A673 (cell line): ENCODE results near the gene APBA1. TPM values are rescaled to one million over a fixed set of nuclear protein-coding genes. Genes with fewer than 3 reads are reported as not detected.

ENCODE experiments used
- BruUV-seq: library from RNA; stranded (reverse); fragments of 400-500 nt; replicated peaks from 2 replicates; lab custom pipeline; 2021; lab: Mats Ljungman, UMichigan
- CTCF ChIA-PET: fragments of 300-600 bp; sonication (Branson Sonifier 250); formaldehyde crosslinking; loops from one replicate; lab custom pipeline; 2022; ENCODE audit warnings: antibody characterized with exemption; lab: Charles Lee
- POLR2A ChIA-PET: fragments of 300-600 bp; sonication (Branson Sonifier 250); formaldehyde crosslinking; loops from one replicate; lab custom pipeline; 2022; ENCODE audit warnings: antibody characterized with exemption; ENCODE audit not compliant: low non-redundant PET; lab: Charles Lee
- DNase-seq: peaks from one replicate; pipeline ENCODE4 v3.0.0-alpha.2; 2015; ENCODE audit warnings: low spot score
- H3K27ac ChIP-seq: fragments of 200-600 bp; sonication (generic); 2 replicates; pipeline ENCODE4 v1.5.1; 2016; ENCODE audit warnings: mixed run types, low read depth, mild to moderate bottlenecking, mixed read lengths, antibody characterized with exemption, low read length; ENCODE audit not compliant: poor library complexity, severe bottlenecking
- H3K27me3 ChIP-seq: fragments of 200-600 bp; sonication (generic); replicated peaks from 2 replicates; pipeline ENCODE4 v1.6.1; 2017; ENCODE audit warnings: mixed run types, low read depth, mild to moderate bottlenecking, mixed read lengths, antibody characterized with exemption, low read length; ENCODE audit not compliant: insufficient read depth, poor library complexity
- H3K36me3 ChIP-seq: fragments of 200-600 bp; sonication (generic); 2 replicates; pipeline ENCODE4 v1.6.1; 2016; ENCODE audit warnings: mixed run types, mild to moderate bottlenecking, mixed read lengths, antibody characterized with exemption, low read length; ENCODE audit not compliant: insufficient read depth, poor library complexity, severe bottlenecking
- H3K4me1 ChIP-seq: fragments of 200-600 bp; sonication (generic); 2 replicates; pipeline ENCODE4 v1.6.1; 2017; ENCODE audit warnings: mixed run types, mild to moderate bottlenecking, mixed read lengths, antibody characterized with exemption, low read length; ENCODE audit not compliant: insufficient read depth, poor library complexity, severe bottlenecking
- H3K4me3 ChIP-seq: fragments of 200-600 bp; sonication (generic); 2 replicates; pipeline ENCODE4 v1.5.1; 2016; ENCODE audit warnings: low read depth, mixed run types, mild to moderate bottlenecking, mixed read lengths, low read length; ENCODE audit not compliant: poor library complexity, severe bottlenecking
- H3K9me3 ChIP-seq: fragments of 200-600 bp; sonication (generic); 2 replicates; pipeline ENCODE4 v1.6.1; 2016; ENCODE audit warnings: mixed run types, low read depth, mild to moderate bottlenecking, mixed read lengths, antibody characterized with exemption, low read length; ENCODE audit not compliant: poor library complexity, severe bottlenecking
- EZH2 ChIP-seq: fragments of 200-600 bp; sonication (generic); IDR thresholded peaks from 2 replicates; pipeline ENCODE4 v1.6.1; 2017; ENCODE audit warnings: borderline replicate concordance, low read depth, mild to moderate bottlenecking, mixed read lengths, antibody characterized with exemption, low read length; ENCODE audit not compliant: poor library complexity, severe bottlenecking
- intact Hi-C: fragments of 100-400 bp; cut with micrococcal nuclease; formaldehyde crosslinking; loops from one replicate; pipeline ENCODE4 v1.10.0; 2022; ENCODE audit not compliant: unreplicated experiment
- total RNA-seq: library from RNA; stranded (reverse); gene quantifications from 2 replicates; pipeline ENCODE4 v1.2.3, GENCODE V29; 2021
- TF ChIP-seq, protein P1 (sequence below): fragments of 300-800, 200-600 bp; sonication (generic); conservative IDR thresholded peaks from 2 replicates; pipeline ENCODE4 v1.5.1; 2017; ENCODE audit warnings: low read depth, mild to moderate bottlenecking, antibody characterized with exemption, low read length, moderate library complexity, mixed read lengths

APBA1 gene
- total RNA-seq, 1 experiment from 2014 or later = 0.13 TPM

DNA sequence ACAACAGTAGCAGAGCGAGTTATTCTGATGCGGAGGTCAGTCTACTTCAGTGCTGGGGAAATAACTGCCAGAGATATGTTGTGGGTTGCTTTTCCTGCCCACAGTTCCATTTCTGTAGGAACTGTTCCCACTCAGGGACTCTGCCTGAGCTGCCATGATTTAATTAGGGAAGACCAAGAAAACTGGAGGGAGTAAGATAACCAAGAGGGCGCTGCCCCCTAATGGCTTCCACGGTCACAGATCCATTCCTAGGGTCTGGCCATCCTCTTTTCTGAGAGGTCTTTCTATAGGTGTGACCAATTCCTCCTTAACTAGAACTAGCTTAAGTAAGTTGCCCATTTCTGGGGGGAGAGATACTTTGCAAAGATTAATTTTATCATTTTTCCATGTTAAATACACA lies 125.9 kb downstream of the APBA1 start:
- Histone ChIP-seq H3K27me3 (peaks cover 40% of the 10 kb centered on the region), H3K4me1 (peaks cover 6% of the 10 kb centered on the region), H3K4me3 (no peak overlapping the region), H3K27ac (no peak overlapping the region), H3K9me3 (no peaks in the 10 kb centered on the region), H3K36me3 (no peaks in the 10 kb centered on the region)
- DNase-seq = peak; percentile 18
- CTCF ChIA-PET = interaction anchor here (1.5 kb wide), 1 partner anchor 121 kb away, joined by 3 read pairs; no protein-coding TSS in a partner anchor
- no TSS peak for BruUV-seq
- POLR2A ChIA-PET = no interaction called here
- intact Hi-C loops = loop anchor here (5.0 kb wide), 3 partner anchors 331 to 494 kb away; no protein-coding TSS in a partner anchor
- no peak for TF ChIP-seq EZH2
- TF ChIP-seq, protein P1, sequence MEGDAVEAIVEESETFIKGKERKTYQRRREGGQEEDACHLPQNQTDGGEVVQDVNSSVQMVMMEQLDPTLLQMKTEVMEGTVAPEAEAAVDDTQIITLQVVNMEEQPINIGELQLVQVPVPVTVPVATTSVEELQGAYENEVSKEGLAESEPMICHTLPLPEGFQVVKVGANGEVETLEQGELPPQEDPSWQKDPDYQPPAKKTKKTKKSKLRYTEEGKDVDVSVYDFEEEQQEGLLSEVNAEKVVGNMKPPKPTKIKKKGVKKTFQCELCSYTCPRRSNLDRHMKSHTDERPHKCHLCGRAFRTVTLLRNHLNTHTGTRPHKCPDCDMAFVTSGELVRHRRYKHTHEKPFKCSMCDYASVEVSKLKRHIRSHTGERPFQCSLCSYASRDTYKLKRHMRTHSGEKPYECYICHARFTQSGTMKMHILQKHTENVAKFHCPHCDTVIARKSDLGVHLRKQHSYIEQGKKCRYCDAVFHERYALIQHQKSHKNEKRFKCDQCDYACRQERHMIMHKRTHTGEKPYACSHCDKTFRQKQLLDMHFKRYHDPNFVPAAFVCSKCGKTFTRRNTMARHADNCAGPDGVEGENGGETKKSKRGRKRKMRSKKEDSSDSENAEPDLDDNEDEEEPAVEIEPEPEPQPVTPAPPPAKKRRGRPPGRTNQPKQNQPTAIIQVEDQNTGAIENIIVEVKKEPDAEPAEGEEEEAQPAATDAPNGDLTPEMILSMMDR = peak; percentile 52

DNA sequence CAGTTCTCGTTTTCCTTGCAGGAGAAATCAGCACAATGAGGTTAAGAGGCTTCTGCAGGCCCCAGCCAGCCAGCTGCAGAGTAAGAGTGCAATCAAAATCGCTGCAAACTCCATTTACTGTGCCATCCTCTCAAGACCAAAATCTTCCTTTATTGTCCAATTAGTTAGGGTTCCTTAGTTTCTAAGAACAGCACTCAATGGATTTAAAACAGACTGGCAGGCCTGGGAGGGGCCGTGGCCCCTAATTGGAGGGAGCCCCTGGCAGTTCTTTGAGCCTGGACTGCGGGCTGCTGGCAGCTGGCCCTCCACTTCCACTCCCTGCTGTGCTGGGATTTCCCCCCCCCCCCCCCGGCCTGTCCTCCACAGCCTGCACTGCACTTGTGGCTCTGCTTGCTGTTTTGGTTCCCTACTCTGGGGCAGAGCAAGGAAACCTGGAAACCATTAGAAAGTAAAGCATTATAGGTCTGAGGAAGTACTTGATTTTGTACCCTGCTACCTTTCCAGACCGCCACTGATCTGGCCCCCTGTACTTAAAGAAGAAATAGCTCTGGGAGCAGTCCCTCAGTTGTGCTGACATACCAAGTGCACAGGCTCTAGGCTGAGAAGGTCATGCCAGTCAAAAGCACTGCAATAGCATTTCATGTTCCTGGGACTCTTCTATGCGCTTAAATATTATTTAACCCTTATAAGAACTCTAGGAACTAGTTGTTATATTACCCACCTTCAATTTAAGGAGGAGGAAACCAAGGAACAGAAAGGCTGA lies 129.0 kb downstream of the APBA1 start:
- peaks cover 6% of the 10 kb centered on the region for H3K4me1 ChIP-seq
- CTCF ChIA-PET = no interaction called here
- no peak overlapping the region for H3K4me3 ChIP-seq
- no TSS peak for BruUV-seq
- intact Hi-C loops = loop anchor here (5.0 kb wide), 1 partner anchor 129 kb away; the partner anchor contains the start of gene APBA1
- H3K36me3 ChIP-seq = no peaks in the 10 kb centered on the region
- peak; percentile 64 for DNase-seq
- H3K27me3 ChIP-seq = peaks cover 37% of the 10 kb centered on the region
- H3K9me3 ChIP-seq = no peaks in the 10 kb centered on the region
- POLR2A ChIA-PET = no interaction called here
- no peak overlapping the region for H3K27ac ChIP-seq
- TF ChIP-seq, protein P1 = no peak
- no peak for TF ChIP-seq EZH2

DNA sequence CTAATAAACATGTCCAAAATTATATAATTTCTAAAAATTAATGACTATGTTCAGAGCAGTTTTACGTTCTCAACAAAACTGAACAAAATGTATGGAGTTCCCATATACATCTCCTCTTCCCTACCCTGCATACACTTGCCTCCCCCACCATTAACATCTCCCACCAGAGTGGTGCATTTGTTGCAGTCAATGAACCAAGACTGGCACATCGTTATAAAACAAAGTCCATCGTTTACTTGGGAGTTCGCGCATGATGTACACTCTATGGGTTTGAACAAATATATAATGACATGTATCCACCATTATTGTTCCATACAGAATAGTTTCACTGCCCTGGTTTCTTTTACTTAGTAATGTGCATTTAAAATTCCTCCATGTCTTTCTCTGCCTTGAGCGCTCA lies 130.1 kb downstream of the APBA1 start:
- ChIA-PET POLR2A (no interaction called here), CTCF (no interaction called here)
- BruUV-seq = no TSS peak
- DNase-seq = no peak
- no peaks in the 10 kb centered on the region for H3K9me3 ChIP-seq
- H3K27ac ChIP-seq = no peak overlapping the region
- intact Hi-C loops = loop anchor here (5.0 kb wide), 1 partner anchor 130 kb away; the partner anchor contains the start of gene APBA1
- H3K4me3 ChIP-seq = no peak overlapping the region
- peaks cover 6% of the 10 kb centered on the region for H3K4me1 ChIP-seq
- TF ChIP-seq EZH2 = no peak
- TF ChIP-seq, protein P1 = no peak
- H3K36me3 ChIP-seq = no peaks in the 10 kb centered on the region
- H3K27me3 ChIP-seq = peaks cover 40% of the 10 kb centered on the region
